NK-92 (cell line): ENCODE results near the gene SEC61B.
A peak's percentile ranks its signal among the peaks of the same experiment; 100 is the strongest.

Experiments
- DNase-seq: peaks from one replicate; lab custom pipeline; 2025; ENCODE audit not compliant: unreplicated experiment; lab: John Stamatoyannopoulos, UW

SEC61B gene

GRCh38 chr9:99221621-99222415 lies at the start of gene SEC61B, which contains the start of gene ALG2:
TSS of gene SEC61B (plus strand) at chr9:99222282. CDS start at chr9:99222364, 82 bp downstream.
TSS of gene ALG2 (minus strand) at chr9:99221942. CDS start at chr9:99221894, 48 bp downstream.
- peak; percentile 50 for DNase-seq

- DNase-seq = no peak
These were observed 48.2 kb upstream of the SEC61B start for GRCh38 chr9:99173570-99174504.

GRCh38 chr9:99176527-99177013 lies 45.5 kb upstream of the SEC61B start:
- no peak for DNase-seq

GRCh38 chr9:99177576-99178366 lies 44.3 kb upstream of the SEC61B start:
- DNase-seq = no peak

- DNase-seq = no peak
These were observed 42.9 kb upstream of the SEC61B start for GRCh38 chr9:99178912-99179872.

- no peak for DNase-seq
These were observed 41.9 kb upstream of the SEC61B start for GRCh38 chr9:99180199-99180598.

GRCh38 chr9:99180662-99181061 lies 41.4 kb upstream of the SEC61B start:
- no peak for DNase-seq

- no peak for DNase-seq
These were observed 40.9 kb upstream of the SEC61B start for GRCh38 chr9:99181206-99181605.

- DNase-seq = no peak
These were observed 40.5 kb upstream of the SEC61B start for GRCh38 chr9:99181621-99182020.

- no peak for DNase-seq
These were observed 39.7 kb upstream of the SEC61B start for GRCh38 chr9:99182356-99182755.

- DNase-seq = no peak
These were observed 38.5 kb upstream of the SEC61B start for GRCh38 chr9:99183616-99184015.

GRCh38 chr9:99184110-99184474 lies 38.0 kb upstream of the SEC61B start:
- no peak for DNase-seq

- DNase-seq = no peak
These were observed 37.4 kb upstream of the SEC61B start for GRCh38 chr9:99184475-99185347.

GRCh38 chr9:99185348-99185632 lies 36.8 kb upstream of the SEC61B start:
- no peak for DNase-seq

- no peak for DNase-seq
These were observed 36.1 kb upstream of the SEC61B start for GRCh38 chr9:99185934-99186333.

GRCh38 chr9:99187311-99187710 lies 34.8 kb upstream of the SEC61B start:
- DNase-seq = no peak

GRCh38 chr9:99189186-99189585 lies 32.9 kb upstream of the SEC61B start:
- DNase-seq = no peak

- no peak for DNase-seq
These were observed 32.0 kb upstream of the SEC61B start for GRCh38 chr9:99189887-99190596.
